Measurements from ENCODE around the gene TSPO2. TPM values are rescaled to one million over a fixed set of nuclear protein-coding genes. Genes with fewer than 3 reads are reported as not detected.
A peak's percentile ranks its signal among the peaks of the same experiment; 100 is the strongest.

Gene TSPO2
- total and polyA plus RNA-seq, 2 of the 13 experiments (the other 11 are each of a cell fraction or from before 2014, with no cell fraction given) = 0.55 TPM; not detected in 1

GRCh38 chr6:41065550-41066026, 23.3 kb downstream of the TSPO2 start (continued):
- TF ChIP-seq, protein P1, sequence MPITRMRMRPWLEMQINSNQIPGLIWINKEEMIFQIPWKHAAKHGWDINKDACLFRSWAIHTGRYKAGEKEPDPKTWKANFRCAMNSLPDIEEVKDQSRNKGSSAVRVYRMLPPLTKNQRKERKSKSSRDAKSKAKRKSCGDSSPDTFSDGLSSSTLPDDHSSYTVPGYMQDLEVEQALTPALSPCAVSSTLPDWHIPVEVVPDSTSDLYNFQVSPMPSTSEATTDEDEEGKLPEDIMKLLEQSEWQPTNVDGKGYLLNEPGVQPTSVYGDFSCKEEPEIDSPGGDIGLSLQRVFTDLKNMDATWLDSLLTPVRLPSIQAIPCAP (CRISPR knock-in tag; IDR thresholded peaks at IDR 0.05; ENCODE audit: low read depth) = no peak
- TF ChIP-seq ZNF776 (CRISPR knock-in tag; IDR thresholded peaks at IDR 0.05) (no peak), ZNF670 (CRISPR knock-in tag; IDR thresholded peaks at IDR 0.05; ENCODE audit: borderline replicate concordance) (no peak), ETS1 (CRISPR knock-in tag; IDR thresholded peaks at IDR 0.05) (no peak), CC2D1A (CRISPR knock-in tag; IDR thresholded peaks at IDR 0.05) (no peak), NKX3-1 (CRISPR knock-in tag; IDR thresholded peaks at IDR 0.05) (peak; percentile 59; the same call in 1 of the 2 replicates), ZNF75D (CRISPR knock-in tag; IDR thresholded peaks at IDR 0.05; ENCODE audit: borderline replicate concordance) (no peak), NFE2L1 (CRISPR knock-in tag; IDR thresholded peaks at IDR 0.05; ENCODE audit: borderline replicate concordance) (no peak), ETV5 (CRISPR knock-in tag; IDR thresholded peaks at IDR 0.05; ENCODE audit: borderline replicate concordance) (no peak; the same call in 1 of the 2 replicates), AKAP8 (CRISPR knock-in tag; IDR thresholded peaks at IDR 0.05) (no peak), WIZ (CRISPR knock-in tag; IDR thresholded peaks at IDR 0.05) (no peak), ZNF230 (CRISPR knock-in tag; IDR thresholded peaks at IDR 0.05) (no peak; the same call in 1 of the 2 replicates), GATAD2A (CRISPR knock-in tag; IDR thresholded peaks at IDR 0.05) (peak; percentile 96), ZSCAN22 (CRISPR knock-in tag; IDR thresholded peaks at IDR 0.05) (no peak), MTF1 (CRISPR knock-in tag; IDR thresholded peaks at IDR 0.05) (no peak), EZH2 (conservative IDR thresholded peaks at IDR 0.05; ENCODE audit: low read depth, low read length) (no peak), IKZF4 (CRISPR knock-in tag; IDR thresholded peaks at IDR 0.05; ENCODE audit: borderline replicate concordance, low read depth, not compliant biosample characterization) (no peak), ZFP90 (CRISPR knock-in tag; IDR thresholded peaks at IDR 0.05; ENCODE audit: borderline replicate concordance) (no peak), ZNF441 (CRISPR knock-in tag; IDR thresholded peaks at IDR 0.05; ENCODE audit: borderline replicate concordance) (no peak), ELF1 (CRISPR knock-in tag; IDR thresholded peaks at IDR 0.05) (no peak), BRCA1 (CRISPR knock-in tag; IDR thresholded peaks at IDR 0.05) (no peak), ZNF468 (CRISPR knock-in tag; IDR thresholded peaks at IDR 0.05) (no peak), MZF1 (CRISPR knock-in tag; IDR thresholded peaks at IDR 0.05; ENCODE audit: borderline replicate concordance) (no peak), PCBP2 (optimal IDR thresholded peaks at IDR 0.05; ENCODE audit: low read depth, low read length, poor library complexity, severe bottlenecking) (no peak), SIX1 (CRISPR knock-in tag; IDR thresholded peaks at IDR 0.05; ENCODE audit: borderline replicate concordance) (peak; percentile 85)
- TF ChIP-seq, protein P2, sequence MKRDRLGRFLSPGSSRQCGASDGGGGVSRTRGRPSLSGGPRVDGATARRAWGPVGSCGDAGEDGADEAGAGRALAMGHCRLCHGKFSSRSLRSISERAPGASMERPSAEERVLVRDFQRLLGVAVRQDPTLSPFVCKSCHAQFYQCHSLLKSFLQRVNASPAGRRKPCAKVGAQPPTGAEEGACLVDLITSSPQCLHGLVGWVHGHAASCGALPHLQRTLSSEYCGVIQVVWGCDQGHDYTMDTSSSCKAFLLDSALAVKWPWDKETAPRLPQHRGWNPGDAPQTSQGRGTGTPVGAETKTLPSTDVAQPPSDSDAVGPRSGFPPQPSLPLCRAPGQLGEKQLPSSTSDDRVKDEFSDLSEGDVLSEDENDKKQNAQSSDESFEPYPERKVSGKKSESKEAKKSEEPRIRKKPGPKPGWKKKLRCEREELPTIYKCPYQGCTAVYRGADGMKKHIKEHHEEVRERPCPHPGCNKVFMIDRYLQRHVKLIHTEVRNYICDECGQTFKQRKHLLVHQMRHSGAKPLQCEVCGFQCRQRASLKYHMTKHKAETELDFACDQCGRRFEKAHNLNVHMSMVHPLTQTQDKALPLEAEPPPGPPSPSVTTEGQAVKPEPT (CRISPR knock-in tag; IDR thresholded peaks at IDR 0.05; ENCODE audit: low read depth) = no peak
- TF ChIP-seq, protein P3, sequence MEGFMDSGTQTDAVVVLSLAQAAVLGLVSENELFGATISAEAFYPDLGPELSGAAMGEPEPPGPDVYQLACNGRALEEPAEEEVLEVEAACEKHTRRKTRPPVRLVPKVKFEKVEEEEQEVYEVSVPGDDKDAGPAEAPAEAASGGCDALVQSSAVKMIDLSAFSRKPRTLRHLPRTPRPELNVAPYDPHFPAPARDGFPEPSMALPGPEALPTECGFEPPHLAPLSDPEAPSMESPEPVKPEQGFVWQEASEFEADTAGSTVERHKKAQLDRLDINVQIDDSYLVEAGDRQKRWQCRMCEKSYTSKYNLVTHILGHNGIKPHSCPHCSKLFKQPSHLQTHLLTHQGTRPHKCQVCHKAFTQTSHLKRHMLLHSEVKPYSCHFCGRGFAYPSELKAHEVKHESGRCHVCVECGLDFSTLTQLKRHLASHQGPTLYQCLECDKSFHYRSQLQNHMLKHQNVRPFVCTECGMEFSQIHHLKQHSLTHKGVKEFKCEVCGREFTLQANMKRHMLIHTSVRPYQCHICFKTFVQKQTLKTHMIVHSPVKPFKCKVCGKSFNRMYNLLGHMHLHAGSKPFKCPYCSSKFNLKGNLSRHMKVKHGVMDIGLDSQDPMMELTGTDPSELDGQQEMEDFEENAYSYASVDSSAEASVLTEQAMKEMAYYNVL (CRISPR knock-in tag; IDR thresholded peaks at IDR 0.05; ENCODE audit: borderline replicate concordance) = peak; percentile 79

Measured in HepG2 (cell line).